Effector memory CD4-positive, alpha-beta T cell (primary cell): ENCODE measurements around the gene TNN.
A peak's percentile ranks its signal among the peaks of the same experiment; 100 is the strongest.
"Not testable (repeated sequence)": the region's sequence is repeated elsewhere in the genome, so short reads cannot be mapped to it uniquely, and the experiment has no call there.

Source experiments
- DNase-seq, 3 donors: peaks; one replicate each; pipeline ENCODE4 v3.0.0-alpha.2; 2020
- H3K27ac ChIP-seq: 2 replicates; pipeline ENCODE4 v1.7.0; 2013; ENCODE audit warnings: mild to moderate bottlenecking, low read length, moderate library complexity; ENCODE audit not compliant: insufficient read depth, poor library complexity, severe bottlenecking
- H3K27me3 ChIP-seq: replicated peaks from 2 replicates; pipeline ENCODE4 v1.7.0; 2013; ENCODE audit warnings: mild to moderate bottlenecking, low read length; ENCODE audit not compliant: insufficient read depth, control insufficient read depth, poor library complexity, severe bottlenecking
- H3K36me3 ChIP-seq: 2 replicates; pipeline ENCODE4 v1.7.0; 2013; ENCODE audit warnings: mild to moderate bottlenecking, low read length, moderate library complexity; ENCODE audit not compliant: control insufficient read depth, insufficient read depth
- H3K4me1 ChIP-seq: 2 replicates; pipeline ENCODE4 v1.7.0; 2013; ENCODE audit warnings: low read length, mild to moderate bottlenecking; ENCODE audit not compliant: control insufficient read depth, insufficient read depth, poor library complexity, severe bottlenecking
- H3K4me3 ChIP-seq: 2 replicates; pipeline ENCODE4 v1.7.0; 2013; ENCODE audit warnings: low read length, low read depth, mild to moderate bottlenecking; ENCODE audit not compliant: insufficient read depth, poor library complexity, severe bottlenecking
- H3K9me3 ChIP-seq: 2 replicates; pipeline ENCODE4 v1.7.0; 2013; ENCODE audit warnings: mild to moderate bottlenecking, low read length, moderate library complexity; ENCODE audit not compliant: control insufficient read depth
- total RNA-seq, 3 donors: gene quantifications; one replicate each; lab custom pipeline; 2026; lab: John Stamatoyannopoulos, UW

TNN gene, protein sequence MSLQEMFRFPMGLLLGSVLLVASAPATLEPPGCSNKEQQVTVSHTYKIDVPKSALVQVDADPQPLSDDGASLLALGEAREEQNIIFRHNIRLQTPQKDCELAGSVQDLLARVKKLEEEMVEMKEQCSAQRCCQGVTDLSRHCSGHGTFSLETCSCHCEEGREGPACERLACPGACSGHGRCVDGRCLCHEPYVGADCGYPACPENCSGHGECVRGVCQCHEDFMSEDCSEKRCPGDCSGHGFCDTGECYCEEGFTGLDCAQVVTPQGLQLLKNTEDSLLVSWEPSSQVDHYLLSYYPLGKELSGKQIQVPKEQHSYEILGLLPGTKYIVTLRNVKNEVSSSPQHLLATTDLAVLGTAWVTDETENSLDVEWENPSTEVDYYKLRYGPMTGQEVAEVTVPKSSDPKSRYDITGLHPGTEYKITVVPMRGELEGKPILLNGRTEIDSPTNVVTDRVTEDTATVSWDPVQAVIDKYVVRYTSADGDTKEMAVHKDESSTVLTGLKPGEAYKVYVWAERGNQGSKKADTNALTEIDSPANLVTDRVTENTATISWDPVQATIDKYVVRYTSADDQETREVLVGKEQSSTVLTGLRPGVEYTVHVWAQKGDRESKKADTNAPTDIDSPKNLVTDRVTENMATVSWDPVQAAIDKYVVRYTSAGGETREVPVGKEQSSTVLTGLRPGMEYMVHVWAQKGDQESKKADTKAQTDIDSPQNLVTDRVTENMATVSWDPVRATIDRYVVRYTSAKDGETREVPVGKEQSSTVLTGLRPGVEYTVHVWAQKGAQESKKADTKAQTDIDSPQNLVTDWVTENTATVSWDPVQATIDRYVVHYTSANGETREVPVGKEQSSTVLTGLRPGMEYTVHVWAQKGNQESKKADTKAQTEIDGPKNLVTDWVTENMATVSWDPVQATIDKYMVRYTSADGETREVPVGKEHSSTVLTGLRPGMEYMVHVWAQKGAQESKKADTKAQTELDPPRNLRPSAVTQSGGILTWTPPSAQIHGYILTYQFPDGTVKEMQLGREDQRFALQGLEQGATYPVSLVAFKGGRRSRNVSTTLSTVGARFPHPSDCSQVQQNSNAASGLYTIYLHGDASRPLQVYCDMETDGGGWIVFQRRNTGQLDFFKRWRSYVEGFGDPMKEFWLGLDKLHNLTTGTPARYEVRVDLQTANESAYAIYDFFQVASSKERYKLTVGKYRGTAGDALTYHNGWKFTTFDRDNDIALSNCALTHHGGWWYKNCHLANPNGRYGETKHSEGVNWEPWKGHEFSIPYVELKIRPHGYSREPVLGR (N-terminal part only)
- total RNA-seq, result 0 reads per million in 3 donors

GRCh38 chr1:175067362-175068106, at the start of gene TNN:
Gene TNN, plus strand, starts transcription at chr1:175067833. Its CDS starts 9,586 bp downstream, at chr1:175077419.
- no peaks in the 10 kb centered on the region for H3K9me3 ChIP-seq
- no peaks in the 10 kb centered on the region for H3K36me3 ChIP-seq
- no peaks in the 10 kb centered on the region for H3K27me3 ChIP-seq
- DNase-seq, result no peak
- H3K27ac ChIP-seq, result no peak within 1 kb of the TSS
- H3K4me3 ChIP-seq, result no peak within 1 kb of the TSS
- H3K4me1 ChIP-seq, result no peaks in the 10 kb centered on the region

GRCh38 chr1:175019524-175019923, 48.1 kb upstream of the TNN start:
- no peak for DNase-seq
- no peak overlapping the region for H3K4me3 ChIP-seq
- H3K27ac ChIP-seq, result no peak overlapping the region
- H3K4me1 ChIP-seq, result no peaks in the 10 kb centered on the region
- H3K27me3 ChIP-seq, result no peaks in the 10 kb centered on the region
- no peaks in the 10 kb centered on the region for H3K9me3 ChIP-seq
- H3K36me3 ChIP-seq, result peaks cover 38% of the 10 kb centered on the region

- Histone ChIP-seq H3K4me1 (no peaks in the 10 kb centered on the region), H3K27me3 (no peaks in the 10 kb centered on the region), H3K9me3 (no peaks in the 10 kb centered on the region), H3K36me3 (peaks cover 4% of the 10 kb centered on the region), H3K4me3 (peak within 1 kb of the TSS; percentile 91), H3K27ac (peak within 1 kb of the TSS; percentile 94)
- peak; percentile 97 for DNase-seq
Observed at GRCh38 chr1:175023043-175023921, 44.4 kb upstream of the TNN start, which contains the start of gene MRPS14. Gene MRPS14, minus strand, starts transcription at chr1:175023425. Its CDS starts 17 bp downstream, at chr1:175023408.

- DNase-seq, H3K9me3 ChIP-seq, H3K27me3 ChIP-seq, H3K4me1 ChIP-seq, H3K36me3 ChIP-seq: not testable (repeated sequence)
- peak overlapping the region; percentile 94 for H3K27ac ChIP-seq
- H3K4me3 ChIP-seq, result peak overlapping the region; percentile 91
Observed at GRCh38 chr1:175023922-175024242, 43.8 kb upstream of the TNN start.

DNA sequence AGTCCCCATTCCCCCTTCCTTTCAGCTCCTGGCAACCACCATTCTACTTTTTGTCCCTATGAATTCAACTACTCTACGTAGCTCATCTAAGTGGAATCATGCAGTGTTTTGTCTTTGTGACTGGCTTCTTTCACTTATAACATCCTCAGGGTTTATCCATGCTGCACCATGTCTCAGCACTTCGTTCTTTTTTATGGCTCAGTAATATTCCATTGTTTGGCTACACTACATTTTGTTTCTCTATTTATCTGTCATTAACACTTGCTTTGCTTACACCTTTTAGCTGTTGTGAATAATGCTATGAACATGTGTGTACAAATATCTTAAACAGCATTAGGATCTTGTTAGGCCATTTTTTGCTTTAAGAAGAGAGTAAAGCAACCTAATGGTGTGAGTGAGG, 42.9 kb upstream of the TNN start:
- Histone ChIP-seq H3K27me3 (no peaks in the 10 kb centered on the region), H3K4me3 (no peak overlapping the region), H3K9me3 (no peaks in the 10 kb centered on the region), H3K4me1 (no peaks in the 10 kb centered on the region), H3K27ac (no peak overlapping the region), H3K36me3 (no peaks in the 10 kb centered on the region)
- DNase-seq, result no peak

GRCh38 chr1:175033953-175034352, 33.7 kb upstream of the TNN start:
- DNase-seq, result no peak
- H3K36me3 ChIP-seq, result no peaks in the 10 kb centered on the region
- no peak overlapping the region for H3K27ac ChIP-seq
- no peaks in the 10 kb centered on the region for H3K27me3 ChIP-seq
- no peak overlapping the region for H3K4me3 ChIP-seq
- no peaks in the 10 kb centered on the region for H3K4me1 ChIP-seq
- no peaks in the 10 kb centered on the region for H3K9me3 ChIP-seq

- H3K9me3 ChIP-seq, result no peaks in the 10 kb centered on the region
- DNase-seq, result no peak
- no peak overlapping the region for H3K4me3 ChIP-seq
- no peak overlapping the region for H3K27ac ChIP-seq
- no peaks in the 10 kb centered on the region for H3K27me3 ChIP-seq
- no peaks in the 10 kb centered on the region for H3K4me1 ChIP-seq
- no peaks in the 10 kb centered on the region for H3K36me3 ChIP-seq
Observed at GRCh38 chr1:175034775-175035174, 32.9 kb upstream of the TNN start.

DNA sequence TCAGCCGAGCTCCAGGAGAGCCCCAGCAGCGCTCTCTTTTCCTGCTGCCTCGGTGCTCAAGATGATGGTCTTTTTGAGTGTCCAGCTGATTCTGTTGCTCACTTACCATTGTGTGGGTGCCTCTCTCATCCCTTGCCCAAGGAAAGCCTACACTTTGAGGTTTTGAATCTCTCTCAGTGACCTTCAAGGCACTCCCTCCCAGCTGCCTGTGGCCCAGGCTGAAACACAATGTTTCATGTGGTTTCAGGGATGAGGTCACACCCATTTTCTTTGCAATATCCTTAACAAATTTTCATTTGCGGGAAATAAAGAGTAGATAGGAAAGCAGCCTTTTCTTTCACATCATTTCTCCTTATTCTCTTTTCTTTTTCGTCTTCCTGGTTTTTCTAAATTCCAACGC, 31.8 kb upstream of the TNN start:
- H3K27me3 ChIP-seq, result no peaks in the 10 kb centered on the region
- no peak for DNase-seq

More for the DNA sequence above, 31.8 kb upstream of the TNN start:
- Histone ChIP-seq H3K4me1 (no peaks in the 10 kb centered on the region), H3K4me3 (no peak overlapping the region), H3K9me3 (no peaks in the 10 kb centered on the region), H3K27ac (no peak overlapping the region), H3K36me3 (no peaks in the 10 kb centered on the region)
